Activated CD4-positive, alpha-beta T cell treated with anti-CD3 and anti-CD28 coated beads, Interleukin-2, Interleukin-6, amounts not matched to agents 100 ng/mL and 50 ng/mL, durations not matched to agents 16 hours and 8 hours (primary cell): ENCODE results near the gene PDCD4.
A peak's percentile ranks its signal among the peaks of the same experiment; 100 is the strongest.
"Not testable (repeated sequence)": the region's sequence is repeated elsewhere in the genome, so short reads cannot be mapped to it uniquely, and the experiment has no call there.

ENCODE experiments used
- DNase-seq: peaks from one replicate; pipeline ENCODE4 v3.0.0-alpha.2; 2020

PDCD4 gene

DNA sequence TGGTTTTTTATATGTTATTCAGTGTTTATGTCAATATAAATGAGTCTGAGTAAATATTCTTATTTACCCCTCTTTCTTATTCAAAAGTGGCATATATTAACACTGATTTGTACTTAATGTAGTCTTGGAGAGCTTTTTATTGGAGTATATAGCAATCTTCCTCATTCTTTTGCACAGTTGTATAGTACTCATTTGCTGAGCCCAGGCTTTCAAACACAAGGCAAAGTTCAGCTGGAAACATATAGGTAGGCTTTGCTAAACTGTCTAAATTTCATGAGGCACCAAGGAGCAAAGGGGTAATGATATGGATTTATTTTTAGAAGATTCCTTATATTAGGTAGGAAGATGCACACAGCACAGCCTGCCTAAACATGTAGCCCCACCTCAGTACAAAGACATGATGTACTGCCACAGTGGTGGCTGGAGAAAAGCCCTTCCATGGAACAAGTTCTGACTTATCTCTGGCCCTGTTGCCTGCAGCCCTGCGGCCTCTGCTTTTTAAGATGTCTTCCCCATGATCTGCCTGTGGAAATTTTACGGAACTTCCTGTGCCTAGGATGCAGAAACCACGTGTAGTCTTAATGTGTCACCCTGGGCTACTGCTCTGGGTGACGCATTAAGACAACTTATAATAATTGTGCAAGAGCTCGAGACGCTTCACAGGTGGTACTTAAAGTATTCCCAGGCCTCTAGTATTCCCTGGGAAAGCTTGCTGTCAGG is 9.6 kb upstream of the PDCD4 start:
- no peak for DNase-seq

DNA sequence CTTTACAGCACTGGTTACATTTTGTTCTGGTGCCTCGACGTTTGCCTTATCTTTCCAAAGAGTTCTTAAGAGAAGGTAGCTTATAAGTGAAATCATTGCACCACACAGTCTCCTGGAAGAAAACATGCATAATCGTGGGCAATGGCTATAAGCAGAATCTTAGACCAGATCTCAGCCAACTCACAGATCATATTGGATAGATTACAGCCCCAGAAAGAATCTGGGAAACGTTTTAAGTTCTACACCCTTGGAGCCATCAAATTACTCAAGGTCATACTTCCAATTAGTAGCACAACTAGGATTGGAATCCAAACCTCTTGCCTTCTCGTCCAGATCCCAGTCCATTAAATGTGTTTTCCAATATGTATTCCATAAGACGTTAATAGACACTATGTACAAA is 8.8 kb upstream of the PDCD4 start:
- no peak for DNase-seq

DNA sequence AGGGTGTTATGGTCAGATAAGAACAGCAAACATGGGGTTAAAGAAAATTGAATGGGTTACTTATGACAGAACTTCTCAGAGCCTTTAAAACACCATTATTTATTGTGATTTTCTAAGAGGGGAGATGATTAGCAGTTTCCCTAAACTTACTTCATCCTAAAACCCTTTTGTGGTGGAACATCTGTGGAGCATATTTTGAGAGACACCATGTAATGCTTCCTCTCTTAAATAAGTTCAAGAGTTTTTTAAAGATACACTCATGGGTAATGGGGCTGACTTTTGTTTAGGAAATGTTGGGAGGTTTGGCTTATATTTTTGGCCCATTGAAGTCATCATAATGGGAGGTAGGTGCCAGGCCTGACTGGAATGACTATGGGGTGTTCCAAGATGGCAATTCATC is 8.4 kb upstream of the PDCD4 start:
- DNase-seq, result no peak

DNA sequence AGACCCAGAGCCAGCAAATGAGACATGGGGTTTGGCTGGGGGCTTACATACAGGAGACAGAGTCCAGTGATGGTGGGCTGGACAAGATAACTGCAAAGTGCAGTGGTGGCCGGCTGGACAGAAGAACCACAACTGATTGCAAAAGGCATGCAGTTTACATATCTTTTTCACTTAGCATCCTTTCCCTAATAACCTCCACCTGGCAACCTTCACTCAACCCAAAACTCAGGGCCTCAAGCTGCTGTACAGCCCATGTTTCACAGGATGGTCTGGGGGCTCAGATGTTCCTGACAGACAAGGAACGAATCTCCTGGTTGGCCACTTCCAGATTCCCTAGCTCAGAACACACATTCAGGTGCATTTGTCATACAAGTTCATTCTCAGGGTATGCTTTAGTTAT is 7.8 kb upstream of the PDCD4 start:
- DNase-seq, result no peak

DNA sequence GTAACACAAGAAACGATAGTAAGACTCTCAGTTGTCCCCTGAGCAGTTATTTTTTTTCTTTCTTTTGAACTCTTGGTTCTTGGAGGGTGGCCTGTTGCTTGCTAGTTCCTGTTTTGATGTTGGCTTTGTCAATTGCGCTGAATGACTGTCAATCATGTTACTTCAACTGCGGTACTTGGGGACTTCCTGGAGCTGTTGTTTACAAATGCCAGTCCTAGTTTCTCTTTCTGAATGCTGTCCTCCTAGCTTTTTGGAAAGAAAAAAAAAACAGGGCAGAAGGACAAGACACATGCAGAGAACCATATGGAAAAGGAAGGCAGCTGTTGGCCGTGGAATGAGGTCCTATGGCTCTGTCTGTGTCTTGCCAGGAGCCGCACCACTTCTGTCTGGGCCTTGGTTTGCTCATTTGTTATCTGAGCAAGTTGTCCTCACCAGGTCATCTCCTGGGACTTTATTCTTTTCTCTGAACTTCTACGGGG is 7.0 kb upstream of the PDCD4 start:
- peak; percentile 84 for DNase-seq

DNA sequence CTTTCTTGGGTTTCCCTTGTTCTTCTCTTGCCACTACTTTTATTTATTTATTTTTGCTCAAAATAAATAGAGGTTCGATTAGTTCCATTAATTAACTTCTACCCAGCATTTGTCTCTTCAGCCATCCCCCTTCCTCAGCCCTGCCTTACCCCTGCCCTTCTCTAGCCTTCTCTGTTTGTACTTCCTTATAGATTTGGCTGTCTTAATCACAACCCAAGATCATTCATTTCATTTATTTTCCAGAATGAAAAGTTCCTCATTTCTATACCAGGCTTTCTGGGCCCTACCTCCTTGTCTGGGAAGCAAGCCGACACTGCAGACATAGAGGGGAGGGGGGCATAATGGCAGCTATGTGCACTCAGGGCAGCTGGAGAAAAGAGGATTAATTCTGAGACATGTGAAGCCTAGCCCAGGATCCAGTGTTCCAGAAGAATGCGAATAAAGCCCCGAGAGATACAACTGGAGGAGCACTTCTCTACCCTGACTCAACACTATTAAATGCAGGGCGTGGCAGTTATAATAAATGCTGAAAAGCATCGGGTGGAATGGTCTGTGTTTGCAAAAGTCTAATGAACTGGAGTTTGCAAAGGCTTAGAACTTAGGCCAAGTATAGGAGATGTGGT is 6.4 kb upstream of the PDCD4 start:
- no peak for DNase-seq

DNA sequence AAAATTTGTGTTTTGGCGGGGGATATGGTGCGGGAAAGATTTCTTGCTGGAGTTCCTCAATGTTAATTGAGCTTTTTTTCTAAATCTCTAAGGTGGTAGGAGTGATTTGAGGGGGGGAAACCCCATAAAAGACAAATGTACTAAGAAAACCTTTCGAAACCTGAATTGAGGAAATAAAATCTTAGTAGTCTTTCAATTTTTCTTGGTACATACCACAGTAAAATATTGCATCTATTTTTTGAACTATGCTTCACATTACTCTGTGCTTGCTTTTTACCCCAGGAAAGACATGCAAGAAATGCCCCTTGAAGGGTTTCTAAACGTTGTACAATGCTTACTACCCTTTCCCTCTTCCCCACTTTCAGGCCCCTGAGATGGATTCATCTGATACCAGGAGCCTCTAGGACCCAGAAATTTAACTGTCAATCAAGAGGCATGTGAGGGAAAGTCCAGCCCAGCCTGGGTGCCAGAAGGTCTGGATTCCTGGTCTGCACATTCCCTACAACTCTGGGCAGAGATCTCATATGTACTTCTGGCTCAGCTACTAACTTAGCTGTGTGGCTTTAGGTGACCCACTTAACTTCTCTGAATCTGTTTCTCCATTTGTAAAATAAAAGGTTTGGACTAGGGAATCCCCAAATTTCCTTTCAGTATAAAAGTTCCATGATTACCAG is 5.8 kb upstream of the PDCD4 start:
- no peak for DNase-seq

DNA sequence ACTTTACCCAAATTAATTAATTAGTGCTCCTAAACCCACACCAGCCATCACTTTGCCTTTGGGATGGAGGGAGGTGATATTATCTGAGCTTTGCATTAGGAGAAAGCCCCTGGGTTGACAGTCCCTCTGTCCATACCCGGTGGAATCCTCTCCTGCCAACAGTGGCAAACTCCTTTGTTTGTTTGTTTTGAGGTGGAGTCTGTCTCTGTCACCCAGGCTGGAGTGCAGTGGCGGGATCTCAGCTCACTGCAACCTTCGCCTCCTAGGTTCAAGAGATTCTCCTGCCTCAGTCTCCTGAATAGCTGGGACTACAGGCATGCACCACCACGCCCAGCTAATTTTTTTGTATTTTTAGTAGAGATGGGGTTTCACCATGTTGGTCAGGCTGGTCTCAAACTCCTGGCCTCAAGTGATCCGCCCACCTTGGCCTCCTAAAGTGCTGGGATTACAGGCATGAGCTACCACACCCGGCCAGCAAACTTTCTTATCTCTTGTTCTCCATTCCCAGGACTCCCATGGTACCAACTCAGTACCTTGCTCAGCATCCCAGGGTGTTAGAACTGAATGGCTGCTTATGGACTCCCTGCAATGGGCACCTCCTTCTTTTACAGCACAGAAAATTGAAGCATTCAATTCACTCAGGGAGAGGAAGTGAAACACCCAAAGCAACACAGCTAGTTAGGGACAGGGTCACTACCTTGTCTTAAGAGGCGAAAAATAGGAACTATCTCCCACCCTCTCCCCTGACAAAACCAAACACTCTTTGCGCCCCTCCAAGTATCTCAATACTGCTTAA is 4.5 kb upstream of the PDCD4 start:
- not testable (repeated sequence) for DNase-seq

DNA sequence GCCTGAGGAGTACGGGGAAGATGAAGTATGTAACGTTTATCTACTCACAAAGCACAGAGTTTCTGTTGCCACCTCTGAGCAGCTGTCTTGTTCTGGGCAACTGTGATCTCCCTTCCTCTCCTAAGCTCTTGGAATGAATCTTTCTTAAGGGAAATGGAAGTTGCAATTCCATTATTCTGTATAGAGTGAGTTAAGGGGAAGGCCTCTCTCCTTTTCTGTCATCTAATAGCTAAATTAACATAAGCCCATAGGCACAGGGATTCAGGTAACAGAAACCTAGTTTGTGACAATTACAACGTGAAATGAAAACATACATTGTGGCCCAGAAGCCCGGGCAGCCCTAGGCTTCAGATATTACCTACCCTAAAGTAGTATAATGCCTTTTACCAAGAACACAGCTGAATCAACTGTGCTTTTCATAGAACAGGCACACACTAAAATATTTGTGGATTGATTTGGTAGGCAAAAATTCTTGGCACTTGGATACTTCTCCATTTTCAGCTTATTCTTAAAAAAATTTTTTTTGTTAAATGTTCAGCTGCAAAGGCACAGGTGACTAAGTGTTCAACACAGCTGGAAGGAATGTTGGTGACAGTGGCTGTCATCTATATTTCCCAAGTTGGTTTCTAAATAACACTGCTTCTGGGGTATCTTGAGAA is 3.8 kb upstream of the PDCD4 start:
- no peak for DNase-seq

DNA sequence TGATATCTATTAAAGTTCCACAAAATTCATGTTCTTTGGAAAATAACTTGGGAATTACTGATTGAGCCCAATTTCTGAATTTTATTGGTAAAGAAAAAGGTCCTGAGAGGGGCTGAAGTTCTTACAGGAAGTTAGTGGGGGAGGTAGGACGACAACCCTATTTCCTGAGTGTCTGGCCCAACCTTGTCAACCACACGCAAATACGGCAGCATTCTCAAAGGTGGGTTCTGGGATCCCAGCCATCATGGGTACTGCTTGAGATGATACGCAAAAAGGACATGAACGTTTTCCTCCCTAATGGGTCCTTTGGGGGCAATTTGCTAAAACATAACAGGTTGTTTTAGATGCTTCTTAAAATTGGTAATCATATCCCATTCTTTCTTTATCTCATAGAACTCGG is 2.7 kb upstream of the PDCD4 start:
- peak; percentile 47 for DNase-seq

DNA sequence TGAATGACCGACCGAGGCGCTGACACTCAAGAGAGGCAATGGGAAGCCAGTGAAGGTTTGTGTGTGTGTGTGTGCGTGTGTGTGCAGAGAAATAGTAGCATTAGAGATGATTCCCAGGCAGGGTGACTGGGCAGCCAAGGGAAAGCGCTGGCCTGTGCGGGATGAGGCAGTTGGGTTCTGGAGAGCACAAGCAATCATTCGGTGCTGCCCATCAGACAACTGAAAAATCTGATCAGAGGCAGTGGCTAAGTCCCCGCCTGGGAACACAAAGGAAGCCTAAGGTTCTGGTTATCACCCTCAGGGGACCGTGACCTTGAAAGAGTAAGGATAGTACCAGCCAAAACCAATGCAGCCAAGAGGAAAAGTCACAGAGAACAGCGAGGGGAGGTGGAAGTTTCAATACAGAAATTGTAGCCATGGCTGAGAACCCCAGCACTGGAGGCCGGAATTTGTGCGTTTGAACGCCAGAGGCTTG is 868 bp upstream of the PDCD4 start:
- no peak for DNase-seq

DNA sequence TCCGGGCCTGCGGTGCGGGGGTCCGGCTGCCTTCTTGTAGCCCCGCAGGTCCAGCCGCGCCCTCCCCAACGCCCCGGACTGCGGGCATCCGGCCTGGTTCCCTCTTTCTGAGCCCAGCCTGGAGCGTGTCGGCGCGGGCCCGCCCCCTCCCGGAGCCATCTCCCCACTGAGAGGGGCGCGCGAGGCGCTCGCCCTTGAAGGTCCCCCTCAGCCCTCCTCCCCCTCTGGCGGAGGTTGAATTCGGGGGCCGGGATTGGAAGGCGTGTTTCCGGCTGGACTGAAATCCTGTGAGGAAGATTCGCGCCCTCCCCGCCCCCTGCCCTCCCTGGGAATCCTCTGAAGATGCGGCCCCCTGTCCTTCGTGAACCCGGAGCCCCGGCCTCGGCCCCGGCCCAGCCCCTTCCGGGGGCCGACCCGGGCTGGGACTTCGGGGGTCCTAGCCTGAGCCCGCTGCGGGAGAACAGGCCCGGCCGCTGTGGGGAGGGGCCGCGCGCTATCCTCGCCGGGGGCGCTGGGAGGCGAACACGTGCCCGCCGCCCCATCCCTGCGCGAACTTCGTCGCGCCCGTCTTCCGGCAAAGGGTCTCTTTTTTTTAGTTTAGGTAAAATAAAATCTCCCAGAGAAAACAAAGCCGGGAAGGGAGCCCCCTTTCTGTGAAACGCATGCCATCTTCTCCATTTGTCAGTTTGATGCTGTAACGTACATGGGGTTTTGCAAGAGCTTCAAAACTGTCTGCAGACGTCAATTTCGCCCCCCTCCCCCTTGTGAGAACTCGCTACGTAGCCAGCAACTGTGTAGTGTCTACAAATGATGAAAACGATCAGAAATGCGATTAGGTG is 636 bp downstream of the PDCD4 start:
- peak; percentile 76 for DNase-seq

DNA sequence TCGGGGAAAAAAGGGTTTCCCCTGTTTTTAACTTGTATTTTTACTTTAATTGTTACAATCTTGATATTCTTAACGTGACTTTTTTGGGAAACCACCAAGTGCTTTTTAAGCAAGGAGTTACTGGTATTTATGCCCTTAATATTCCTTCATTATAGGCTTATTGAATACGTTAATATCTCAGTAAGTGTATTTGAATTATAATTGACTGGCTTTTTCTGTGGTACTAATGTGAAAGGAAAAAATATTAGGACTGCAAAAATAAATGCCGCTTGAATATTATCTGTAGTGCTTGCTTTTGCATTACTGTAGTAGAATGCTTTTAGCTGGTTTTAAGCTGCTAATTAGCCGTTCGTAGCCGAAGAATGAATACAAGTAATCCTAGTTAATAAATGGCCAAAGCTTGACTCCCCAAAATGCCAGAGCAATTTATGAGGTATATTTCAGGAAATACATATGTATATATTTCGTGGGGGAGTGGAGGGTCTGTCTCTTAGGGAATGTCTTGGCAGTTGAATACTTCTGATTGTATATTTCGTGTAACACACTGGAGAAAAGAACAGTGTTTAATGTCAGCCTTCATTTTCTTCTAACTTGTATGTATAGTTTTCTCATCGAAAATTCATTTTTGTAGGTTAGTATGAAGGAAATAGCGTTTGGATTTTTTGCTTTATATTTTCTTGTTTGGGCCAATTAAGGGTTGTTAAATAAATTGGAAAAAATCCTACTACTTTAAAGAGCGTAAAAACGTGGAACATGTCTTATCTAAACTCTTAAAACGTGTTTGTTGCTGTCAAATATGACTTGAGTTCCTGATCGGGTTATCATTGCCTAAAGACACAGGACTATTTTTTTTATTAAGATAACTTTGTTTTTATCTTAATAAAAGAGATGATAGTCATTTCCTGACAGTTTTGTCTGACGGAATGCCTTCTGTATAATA is 1.5 kb downstream of the PDCD4 start:
- no peak for DNase-seq

DNA sequence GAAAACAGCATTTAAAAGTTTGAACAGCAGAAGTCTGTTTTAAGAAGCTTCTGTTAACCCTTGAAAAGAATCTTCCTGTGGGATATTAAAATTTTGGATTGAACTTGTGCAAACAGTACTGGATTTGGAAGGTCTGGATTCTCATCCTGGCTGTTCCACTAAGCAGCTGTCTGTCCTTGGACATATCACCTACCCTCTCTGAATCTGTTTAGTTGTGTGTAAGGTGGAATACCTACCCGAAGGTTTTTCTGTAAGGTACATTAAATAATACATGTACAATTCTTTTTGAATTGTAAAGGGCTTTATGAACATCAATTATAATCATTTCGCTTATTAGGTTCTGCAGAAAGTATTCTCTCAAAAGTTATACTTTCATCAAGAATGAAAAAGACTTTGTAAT is 2.2 kb downstream of the PDCD4 start:
- DNase-seq, result no peak

DNA sequence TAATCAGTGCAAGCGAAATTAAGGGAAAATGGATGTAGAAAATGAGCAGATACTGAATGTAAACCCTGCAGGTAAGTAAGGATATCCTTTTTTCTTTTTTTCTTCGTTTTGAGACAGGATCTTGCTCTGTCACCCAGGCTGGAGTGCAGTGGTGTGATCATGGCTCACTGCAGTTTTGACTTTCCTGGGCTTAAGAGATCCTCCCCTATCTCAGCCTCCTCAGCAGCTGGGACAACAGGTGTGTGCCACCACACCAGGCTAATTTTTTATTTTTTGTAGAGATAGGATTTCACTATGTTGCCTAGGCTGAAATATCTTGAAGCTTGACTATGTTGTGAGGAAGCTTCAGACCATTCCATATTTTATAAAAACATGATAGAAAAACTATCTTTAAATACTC is 4.3 kb downstream of the PDCD4 start:
- no peak for DNase-seq

DNA sequence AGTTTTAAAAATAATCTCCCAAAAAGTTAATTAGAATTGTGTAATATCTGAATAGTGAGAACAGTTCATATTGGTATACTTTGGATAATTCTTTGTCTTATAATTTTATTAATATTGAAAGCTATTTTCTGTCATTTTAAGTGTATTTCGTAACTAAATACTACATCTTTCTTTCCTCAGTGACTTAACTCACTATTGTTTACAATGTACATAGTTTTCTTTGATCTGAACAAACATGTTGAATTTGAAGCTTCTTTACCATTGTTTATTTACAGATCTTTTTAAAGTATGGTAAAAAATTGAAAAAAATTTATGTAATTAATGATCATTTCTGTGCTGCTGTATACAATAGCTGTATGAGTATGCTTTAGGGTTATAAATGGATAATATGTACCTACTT is 5.1 kb downstream of the PDCD4 start:
- DNase-seq, result no peak

DNA sequence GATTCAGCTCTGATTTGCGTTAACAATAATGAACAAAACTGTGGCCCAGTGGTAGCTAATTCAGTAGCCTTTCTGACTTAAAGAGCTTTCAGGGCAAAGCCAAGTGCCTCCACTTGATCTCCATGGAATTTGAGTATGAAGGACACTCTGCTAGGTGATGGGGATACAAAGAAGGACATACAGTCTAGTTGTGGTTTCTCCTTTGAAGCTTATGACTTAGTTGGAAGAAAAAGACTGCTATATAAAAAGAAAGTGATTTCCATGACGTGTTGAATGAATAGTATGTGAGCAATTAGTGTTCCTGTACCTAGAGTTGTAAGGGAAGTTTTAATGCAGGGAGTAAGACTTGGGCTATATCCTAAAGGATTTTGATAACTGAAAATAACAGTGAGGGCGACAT is 8.3 kb downstream of the PDCD4 start:
- DNase-seq, result no peak

DNA sequence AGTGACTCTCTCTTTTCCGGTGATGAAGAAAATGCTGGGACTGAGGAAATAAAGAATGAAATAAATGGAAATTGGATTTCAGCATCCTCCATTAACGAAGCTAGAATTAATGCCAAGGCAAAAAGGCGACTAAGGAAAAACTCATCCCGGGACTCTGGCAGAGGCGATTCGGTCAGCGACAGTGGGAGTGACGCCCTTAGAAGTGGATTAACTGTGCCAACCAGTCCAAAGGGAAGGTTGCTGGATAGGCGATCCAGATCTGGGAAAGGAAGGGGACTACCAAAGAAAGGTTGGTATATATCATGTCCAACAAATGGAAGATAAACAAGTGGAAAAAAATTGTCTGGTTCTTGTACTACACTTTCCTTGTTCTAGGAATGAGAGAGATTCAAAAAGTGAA is 9.5 kb downstream of the PDCD4 start:
- DNase-seq, result no peak

DNA sequence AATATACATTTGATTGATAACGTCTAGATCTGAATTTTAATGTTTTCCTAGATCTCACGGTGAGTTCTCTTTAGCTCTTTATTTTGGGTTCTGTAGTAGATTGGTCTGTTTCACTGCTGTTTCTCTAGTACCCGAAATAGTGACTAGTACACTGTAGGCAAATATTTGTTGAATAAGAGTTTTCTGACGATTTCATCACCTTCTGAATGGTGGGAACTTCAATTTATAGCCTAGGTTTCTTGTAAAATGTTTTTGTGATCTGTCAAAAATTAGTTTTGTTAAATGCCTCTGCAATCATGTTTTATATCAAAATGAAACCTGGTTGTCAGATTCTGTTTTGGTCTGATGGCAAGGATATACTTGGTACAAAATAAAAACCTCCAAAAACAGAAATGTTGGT is 10.2 kb downstream of the PDCD4 start:
- no peak for DNase-seq

DNA sequence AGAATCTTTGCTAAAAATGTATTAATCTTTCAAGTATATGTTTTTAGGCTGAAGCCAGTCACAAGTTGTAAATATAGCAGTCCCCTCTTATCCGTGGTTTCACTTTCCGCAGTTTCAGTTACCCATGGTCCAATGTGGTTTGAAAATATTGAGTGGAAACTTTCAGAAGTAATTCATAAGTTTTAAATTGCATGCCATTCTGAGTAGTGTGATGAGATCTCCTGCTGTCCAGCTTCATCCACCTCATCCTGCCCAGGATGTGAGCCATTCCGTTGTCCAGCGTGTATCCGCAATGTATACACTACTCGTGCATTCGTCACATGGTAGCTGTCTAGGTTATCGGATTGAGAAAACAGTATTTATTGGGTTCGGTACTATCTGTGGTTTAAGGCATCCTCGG is 12.2 kb downstream of the PDCD4 start:
- no peak for DNase-seq
